GM19438 (cell line): ENCODE results near the gene ITIH5.

ENCODE experiments used
- ATAC-seq: cut with Tn5 transposase; IDR thresholded peaks from one replicate; pipeline ENCODE4 v1.9.1; 2021; ENCODE audit warnings: low read depth; ENCODE audit not compliant: unreplicated experiment

ITIH5 gene

GRCh38 chr10:7527468-7527867, 139.3 kb downstream of the ITIH5 start:
- no peak for ATAC-seq

- no peak for ATAC-seq
Measured at GRCh38 chr10:7526017-7526400, 140.8 kb downstream of the ITIH5 start.

DNA sequence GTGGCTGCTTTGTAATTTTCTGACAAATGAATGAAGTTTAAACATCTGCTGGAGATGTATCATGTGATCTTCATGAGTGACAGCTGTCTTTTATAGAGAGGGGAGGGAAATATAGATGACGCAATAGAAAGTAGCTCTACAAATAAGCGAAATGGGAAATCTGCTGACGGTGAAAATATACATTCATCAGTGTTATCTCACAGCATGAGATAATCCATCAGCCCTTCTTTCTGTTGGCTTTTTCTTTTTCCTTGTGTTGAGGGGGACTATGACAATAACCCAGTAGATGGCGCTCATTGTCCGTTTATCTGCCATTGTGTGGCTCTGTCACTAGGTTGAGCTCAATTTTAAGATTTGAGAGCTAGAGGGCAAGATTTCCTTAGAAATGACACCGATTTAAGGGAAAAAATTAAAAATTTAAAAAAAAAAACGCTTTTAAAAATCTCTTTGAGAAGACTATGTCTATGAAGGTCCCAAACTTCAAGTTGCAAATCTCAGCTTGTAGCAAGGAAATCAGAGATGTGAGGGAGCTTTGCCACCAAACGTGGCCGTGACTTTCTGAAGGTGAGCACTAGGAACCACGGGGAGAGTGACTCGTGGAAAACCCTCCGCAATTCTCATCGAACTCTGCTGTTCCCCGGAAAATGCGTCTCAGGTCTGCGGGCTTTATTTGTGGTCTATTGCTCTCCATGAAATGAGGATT, 141.3 kb downstream of the ITIH5 start:
- ATAC-seq = peak; percentile 73

DNA sequence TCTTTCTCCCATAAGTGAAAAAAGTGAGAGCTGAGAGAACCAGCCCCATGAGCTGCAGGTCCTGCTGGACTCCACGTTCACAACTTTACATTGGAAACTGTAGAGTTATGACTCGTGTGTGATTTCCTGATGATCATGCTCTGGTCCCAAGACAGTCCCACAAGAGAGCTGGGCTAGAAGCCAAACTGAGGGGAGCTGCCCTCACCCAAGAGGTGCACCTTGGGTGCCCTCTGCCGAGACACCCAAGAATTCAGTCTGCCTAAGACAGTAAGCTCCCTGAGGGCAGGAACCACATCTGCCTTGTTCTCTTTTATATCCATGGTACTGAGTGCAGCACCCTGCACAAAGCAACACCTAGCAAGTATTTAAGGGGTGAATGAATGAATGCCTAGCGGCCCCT, 143.1 kb downstream of the ITIH5 start:
- no peak for ATAC-seq

- ATAC-seq = peak; percentile 85
Measured at GRCh38 chr10:7520507-7521485, 146.0 kb downstream of the ITIH5 start.

DNA sequence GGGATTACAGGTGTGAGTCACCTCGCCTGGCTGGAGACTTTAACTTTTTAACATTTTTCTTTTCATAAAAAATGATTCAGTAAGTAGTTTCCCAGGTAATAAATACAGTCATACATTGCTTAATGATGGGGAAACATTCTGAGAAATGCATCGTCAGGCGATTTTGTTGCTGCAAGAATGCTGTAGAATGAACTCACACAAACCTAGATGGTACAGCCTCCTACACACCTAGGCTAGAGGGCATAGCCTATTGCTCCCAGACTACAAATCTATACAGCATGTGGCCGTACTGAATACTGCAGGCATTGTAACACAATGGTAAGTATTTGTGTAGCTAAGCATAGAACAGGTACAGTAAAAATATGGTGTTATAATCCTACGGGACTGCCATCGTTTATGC, 147.4 kb downstream of the ITIH5 start:
- no peak for ATAC-seq

- ATAC-seq = no peak
Measured at GRCh38 chr10:7518693-7519092, 148.1 kb downstream of the ITIH5 start.

DNA sequence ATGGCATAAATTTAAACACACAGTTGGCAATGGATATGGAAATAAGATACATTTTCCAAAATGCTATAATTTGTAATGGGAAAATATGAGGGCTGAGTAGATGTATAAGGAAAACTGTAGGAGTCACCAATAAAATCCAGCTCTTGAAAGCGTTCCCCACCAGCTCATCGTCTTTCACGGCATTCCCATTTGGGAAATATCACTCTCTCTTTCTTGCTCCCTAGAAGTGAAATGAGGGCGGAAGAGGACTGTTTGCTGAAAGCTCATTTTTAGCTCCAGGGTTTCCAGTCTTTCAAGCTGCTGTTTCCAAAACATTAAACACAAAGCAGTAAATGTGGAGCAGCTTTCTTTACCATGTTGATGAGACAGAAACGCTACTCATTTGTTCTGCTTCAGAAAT, 151.3 kb downstream of the ITIH5 start:
- no peak for ATAC-seq

DNA sequence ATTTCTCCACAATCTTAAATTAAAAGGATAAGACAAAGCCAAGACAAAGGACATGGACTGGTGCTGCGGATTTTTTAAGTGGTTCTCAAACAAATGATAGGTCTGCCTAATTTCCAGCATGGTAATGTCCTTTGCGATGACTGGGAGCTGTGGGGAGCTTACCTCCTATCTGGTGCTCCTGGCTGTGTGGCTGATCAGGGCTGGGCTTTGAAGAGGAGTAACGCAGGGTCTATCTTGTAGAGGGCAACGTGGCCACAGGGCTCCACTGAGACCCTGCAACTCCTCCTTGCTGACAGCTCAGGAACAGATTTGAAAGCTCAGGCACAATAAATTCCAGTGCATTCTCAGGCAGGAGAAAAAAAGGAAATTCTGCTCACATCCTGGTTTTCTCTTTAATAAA, 152.8 kb downstream of the ITIH5 start:
- no peak for ATAC-seq

- no peak for ATAC-seq
Measured at GRCh38 chr10:7513455-7513854, 153.3 kb downstream of the ITIH5 start.

DNA sequence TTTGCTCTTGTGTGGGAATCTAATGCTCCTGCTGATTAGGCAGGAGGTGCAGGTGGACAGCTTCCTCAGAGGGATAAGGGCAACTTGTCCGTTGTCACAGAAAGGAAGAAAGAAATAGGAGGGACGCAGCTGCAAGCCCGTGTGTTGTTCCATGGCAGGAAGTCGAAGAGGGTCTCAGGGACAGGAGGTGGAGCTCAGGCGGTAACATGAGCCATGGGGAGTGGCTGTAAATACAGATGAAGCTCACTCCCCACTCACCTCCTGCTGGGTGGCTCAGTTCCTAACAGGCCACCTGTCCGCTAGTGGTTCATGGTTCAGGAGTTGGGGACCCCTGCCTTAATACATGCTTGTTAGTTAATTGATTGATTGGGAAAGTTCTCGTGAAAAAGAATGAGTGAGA, 154.3 kb downstream of the ITIH5 start:
- no peak for ATAC-seq

DNA sequence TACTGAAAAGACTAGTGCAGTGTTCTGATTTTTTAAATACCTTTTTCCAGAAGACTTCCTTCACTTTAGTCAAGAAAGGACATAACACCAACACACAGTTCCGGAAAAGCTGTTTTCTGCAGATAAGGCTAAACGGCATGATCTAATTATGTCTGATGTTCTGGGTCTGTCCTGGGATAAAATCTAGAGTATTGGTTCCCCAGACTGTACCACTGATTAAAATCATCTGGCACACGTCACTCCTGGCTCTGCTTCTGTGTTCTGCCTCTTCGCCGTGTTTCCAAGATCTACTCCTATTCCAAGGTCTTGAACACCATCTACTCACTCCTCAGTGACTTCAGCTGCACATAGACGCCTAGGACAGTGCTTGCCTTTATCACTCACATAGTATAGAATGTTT, 155.2 kb downstream of the ITIH5 start:
- no peak for ATAC-seq
